Erythroblast (primary cell): Measurements from ENCODE around the gene PDE1C.

Experiments
- GATA1 ChIP-seq: IDR thresholded peaks from 2 replicates; pipeline ENCODE4 v1.6.1; 2011; ENCODE audit warnings: low read depth, mild to moderate bottlenecking, control low read depth, low read length, moderate library complexity
- POLR2A ChIP-seq: IDR thresholded peaks from 2 replicates; pipeline ENCODE4 v1.6.1; 2011; ENCODE audit warnings: mild to moderate bottlenecking, low read length

- no peak for TF ChIP-seq POLR2A
- TF ChIP-seq GATA1: no peak
Measured at GRCh38 chr7:32051128-32051527, 19.1 kb downstream of the PDE1C start.
